Upper lobe of right lung (tissue), 1 donor: Measurements from ENCODE around the gene CAPN14. TPM values are rescaled to one million over a fixed set of nuclear protein-coding genes. Genes with fewer than 3 reads are reported as not detected.

Experiments used
- ATAC-seq: fragments of 200-7000 bp; cut with Tn5 transposase; one replicate; pipeline ENCODE4 v1.9.1; 2020; ENCODE audit warnings: mild to moderate bottlenecking, moderate library complexity
- DNase-seq: peaks from one replicate; pipeline ENCODE4 v3.0.0-alpha.2; 2020
- H3K27ac ChIP-seq: fragments of 200-600 bp; one replicate; pipeline ENCODE4 v1.8.0; 2022
- H3K27me3 ChIP-seq: fragments of 200-600 bp; one replicate; pipeline ENCODE4 v1.8.0; 2022; ENCODE audit warnings: mild to moderate bottlenecking
- H3K36me3 ChIP-seq: fragments of 200-600 bp; one replicate; pipeline ENCODE4 v1.8.0; 2022
- H3K4me1 ChIP-seq: fragments of 200-600 bp; one replicate; pipeline ENCODE4 v1.8.0; 2022
- H3K4me3 ChIP-seq: fragments of 200-600 bp; one replicate; pipeline ENCODE4 v1.8.0; 2022; ENCODE audit warnings: mild to moderate bottlenecking
- H3K9me3 ChIP-seq: fragments of 200-600 bp; one replicate; pipeline ENCODE4 v1.8.0; 2022
- CTCF ChIP-seq: fragments of 200-600 bp; IDR thresholded peaks from one replicate; pipeline ENCODE4 v1.8.0; 2022; ENCODE audit warnings: antibody characterized with exemption
- intact Hi-C: fragments of 100-400 bp; cut with DNase I; formaldehyde crosslinking; loops from one replicate; pipeline ENCODE4 v1.11.0; 2022
- total RNA-seq: library from RNA; stranded (reverse); fragmentation: NEBNext Ultra II Directional; extraction: Animal tissue kit (Norgen Biotek cat#: 25700); gene quantifications from one replicate; pipeline ENCODE4 v1.2.1, GENCODE V29; 2021
- donor health status: DM: no; HTN: yes; CAD: no; lungs with severe emphysema.

Gene CAPN14
- total RNA-seq, 1 donor from 2014 or later, result 0.26 TPM

- ATAC-seq (no peak), DNase-seq (no peak)
- intact Hi-C loops, result no loop called here
- Histone ChIP-seq H3K4me3 (no peak overlapping the region), H3K27me3 (no peaks in the 10 kb centered on the region), H3K9me3 (no peaks in the 10 kb centered on the region), H3K27ac (no peak overlapping the region), H3K36me3 (no peaks in the 10 kb centered on the region), H3K4me1 (no peaks in the 10 kb centered on the region)
- no peak for TF ChIP-seq CTCF
Measured at GRCh38 chr2:31208240-31208639, 9.1 kb downstream of the CAPN14 start.

- Histone ChIP-seq H3K4me1 (no peaks in the 10 kb centered on the region), H3K36me3 (no peaks in the 10 kb centered on the region), H3K9me3 (no peaks in the 10 kb centered on the region), H3K4me3 (no peak overlapping the region), H3K27me3 (no peaks in the 10 kb centered on the region), H3K27ac (no peak overlapping the region)
- DNase-seq (no peak), ATAC-seq (peak; percentile 24)
- TF ChIP-seq CTCF, result no peak
- intact Hi-C loops, result no loop called here
Measured at GRCh38 chr2:31207790-31208189, 9.5 kb downstream of the CAPN14 start.

- Histone ChIP-seq H3K27ac (no peak overlapping the region), H3K36me3 (no peaks in the 10 kb centered on the region), H3K9me3 (no peaks in the 10 kb centered on the region), H3K27me3 (no peaks in the 10 kb centered on the region), H3K4me3 (no peak overlapping the region), H3K4me1 (no peaks in the 10 kb centered on the region)
- ATAC-seq (no peak), DNase-seq (no peak)
- TF ChIP-seq CTCF, result no peak
- intact Hi-C loops, result no loop called here
Measured at GRCh38 chr2:31205613-31206012, 11.7 kb downstream of the CAPN14 start.

- DNase-seq, result no peak
- Histone ChIP-seq H3K4me3 (no peak overlapping the region), H3K4me1 (no peaks in the 10 kb centered on the region), H3K27ac (no peak overlapping the region), H3K36me3 (no peaks in the 10 kb centered on the region), H3K9me3 (no peaks in the 10 kb centered on the region), H3K27me3 (no peaks in the 10 kb centered on the region)
- no peak for TF ChIP-seq CTCF
- intact Hi-C loops, result no loop called here
- no peak for ATAC-seq
Measured at GRCh38 chr2:31205186-31205585, 12.1 kb downstream of the CAPN14 start.

- TF ChIP-seq CTCF, result no peak
Measured at GRCh38 chr2:31204783-31205182, 12.5 kb downstream of the CAPN14 start.

GRCh38 chr2:31203916-31204315 lies 13.4 kb downstream of the CAPN14 start:
- TF ChIP-seq CTCF, result no peak
- intact Hi-C loops, result no loop called here
- ATAC-seq (no peak), DNase-seq (no peak)
- Histone ChIP-seq H3K27me3 (no peaks in the 10 kb centered on the region), H3K36me3 (no peaks in the 10 kb centered on the region), H3K27ac (no peak overlapping the region), H3K9me3 (no peaks in the 10 kb centered on the region), H3K4me3 (no peak overlapping the region), H3K4me1 (no peaks in the 10 kb centered on the region)

More at GRCh38 chr2:31204783-31205182, 12.5 kb downstream of the CAPN14 start:
- Histone ChIP-seq H3K27ac (no peak overlapping the region), H3K9me3 (no peaks in the 10 kb centered on the region), H3K4me1 (no peaks in the 10 kb centered on the region), H3K27me3 (no peaks in the 10 kb centered on the region), H3K4me3 (no peak overlapping the region), H3K36me3 (no peaks in the 10 kb centered on the region)
- no peak for DNase-seq
- intact Hi-C loops, result no loop called here
- no peak for ATAC-seq
